ENCODE data around the gene TMEM147.
"Not testable (repeated sequence)": the region's sequence is repeated elsewhere in the genome, so short reads cannot be mapped to it uniquely, and the experiment has no call there.

The TMEM147 gene

DNA sequence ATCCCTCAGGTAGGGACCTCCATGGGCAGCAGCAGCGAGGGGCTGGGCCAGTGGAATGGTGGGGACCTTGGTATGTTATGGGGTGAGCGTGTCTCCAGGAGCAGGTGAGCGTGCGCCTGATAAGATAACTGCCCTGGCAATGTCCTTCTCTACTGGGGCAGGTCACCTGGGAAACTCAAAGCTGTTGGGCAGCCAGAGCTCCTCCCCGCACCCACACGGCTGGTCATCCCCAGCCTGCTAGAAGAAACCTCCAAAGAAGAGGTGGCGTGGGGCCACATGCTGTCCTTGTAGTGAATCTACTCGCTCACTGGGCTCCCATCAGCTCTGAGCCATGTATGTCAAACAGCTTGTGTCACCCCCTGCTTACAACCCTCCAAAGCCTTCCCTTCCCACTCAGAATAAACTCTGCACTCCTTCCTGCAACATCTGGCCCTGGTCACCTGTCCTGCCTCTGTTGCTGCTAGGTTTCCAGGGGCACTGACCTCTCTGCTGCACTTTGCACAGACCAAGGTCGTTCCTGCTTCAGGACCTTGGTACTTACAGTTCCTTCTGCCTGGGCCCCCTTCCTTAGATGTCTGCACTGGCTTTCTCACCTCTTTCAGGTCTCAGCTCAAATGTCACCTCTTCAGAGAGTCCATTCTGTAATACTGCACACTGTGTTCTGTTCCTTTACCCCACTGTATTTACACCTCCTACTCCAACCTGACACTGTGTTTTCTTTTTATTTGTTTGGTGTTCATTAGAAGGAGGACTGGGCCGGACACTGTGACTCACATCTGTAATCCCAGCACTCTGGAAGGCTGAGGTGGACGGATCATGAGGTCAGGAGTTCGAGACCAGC, 19.8 kb downstream of the TMEM147 start:
- DNase-seq = no peak

DNA sequence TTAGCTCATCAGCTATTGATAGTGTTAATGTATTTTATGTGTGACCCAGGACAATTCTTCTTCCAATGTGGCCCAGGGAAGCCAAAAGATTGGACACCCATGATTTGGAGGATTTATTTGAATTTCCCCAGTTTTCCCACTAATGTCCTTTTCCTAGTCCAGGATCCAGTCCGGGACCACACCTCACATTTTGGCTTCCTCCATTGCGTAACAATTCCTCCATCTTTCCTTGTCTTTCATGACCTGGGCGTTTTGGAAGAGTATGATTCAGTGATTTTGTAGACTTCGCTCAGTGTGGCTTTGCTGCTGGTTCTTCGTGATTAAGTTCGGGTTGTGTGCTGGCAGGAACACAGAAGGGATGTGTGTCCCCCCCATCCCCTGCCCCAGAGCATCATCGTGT, 21.3 kb downstream of the TMEM147 start:
- no peak for DNase-seq

DNA sequence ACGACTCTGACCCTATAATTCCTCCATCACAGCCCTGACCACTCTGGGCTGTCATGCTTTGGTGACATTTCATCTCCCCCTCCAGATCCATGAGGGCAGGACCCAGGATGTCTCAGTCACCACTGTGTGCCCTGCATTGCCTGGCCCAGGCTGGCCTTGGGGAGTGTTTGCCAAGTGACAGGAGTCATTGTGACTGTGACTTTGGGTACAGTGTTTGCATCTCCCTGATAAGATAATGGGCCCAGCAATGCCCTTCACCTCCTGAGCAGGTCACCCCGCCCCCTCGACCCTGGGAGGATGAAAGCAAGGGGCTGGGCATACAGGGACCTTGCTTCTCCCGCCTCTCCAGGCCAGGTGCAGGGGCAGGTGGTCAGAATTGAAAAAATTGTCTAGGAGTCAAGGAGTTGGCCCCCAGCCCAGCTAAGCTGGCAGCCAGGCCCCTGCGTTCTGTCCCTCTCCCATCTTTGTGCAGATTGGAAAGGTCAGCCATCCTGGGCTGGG, 23.9 kb downstream of the TMEM147 start:
- no peak for DNase-seq

DNA sequence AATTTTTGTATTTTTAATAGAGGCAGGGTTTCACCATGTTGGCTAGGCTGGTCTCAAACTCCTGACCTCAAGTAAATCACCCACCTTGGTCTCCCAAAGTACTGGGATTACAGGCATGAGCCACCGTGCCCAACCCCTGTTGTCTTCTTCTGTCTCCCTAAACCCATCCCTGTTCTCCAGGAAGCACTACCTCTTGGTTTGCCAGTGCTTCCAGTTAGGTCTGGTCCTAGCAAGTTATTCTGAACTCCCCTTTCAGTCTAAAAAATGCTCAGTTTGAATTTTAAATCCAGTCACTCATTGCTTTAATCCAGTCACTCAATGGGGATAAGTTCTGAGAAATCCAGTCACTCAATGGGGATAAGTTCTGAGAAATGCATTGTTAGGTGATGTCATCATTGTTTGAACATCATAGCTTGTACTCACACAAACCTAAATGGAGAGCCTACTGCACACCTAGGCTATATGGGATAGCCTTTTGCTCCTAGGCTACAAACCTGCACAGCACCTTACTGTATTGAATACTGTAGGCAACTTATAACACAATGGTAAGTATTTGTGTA, 26.1 kb downstream of the TMEM147 start:
- DNase-seq = no peak

DNA sequence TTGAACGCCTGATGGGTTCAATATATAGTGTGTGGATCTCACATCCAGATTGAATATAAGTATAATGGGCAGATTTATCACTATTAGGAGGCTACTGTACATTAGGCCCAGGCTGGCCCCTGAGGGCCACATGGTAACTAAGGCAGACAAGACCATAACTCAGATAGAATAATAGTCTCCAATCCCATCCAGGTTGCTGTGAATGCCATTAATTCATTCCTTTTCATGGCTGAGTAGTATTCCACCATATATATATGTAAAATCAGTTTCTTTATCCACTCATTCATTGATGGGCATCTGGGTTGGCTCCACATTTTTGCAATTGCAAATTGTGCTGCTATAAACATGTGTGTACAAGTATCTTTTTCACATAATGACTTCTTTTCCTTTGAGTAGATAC, 32.5 kb downstream of the TMEM147 start:
- no peak for DNase-seq

DNA sequence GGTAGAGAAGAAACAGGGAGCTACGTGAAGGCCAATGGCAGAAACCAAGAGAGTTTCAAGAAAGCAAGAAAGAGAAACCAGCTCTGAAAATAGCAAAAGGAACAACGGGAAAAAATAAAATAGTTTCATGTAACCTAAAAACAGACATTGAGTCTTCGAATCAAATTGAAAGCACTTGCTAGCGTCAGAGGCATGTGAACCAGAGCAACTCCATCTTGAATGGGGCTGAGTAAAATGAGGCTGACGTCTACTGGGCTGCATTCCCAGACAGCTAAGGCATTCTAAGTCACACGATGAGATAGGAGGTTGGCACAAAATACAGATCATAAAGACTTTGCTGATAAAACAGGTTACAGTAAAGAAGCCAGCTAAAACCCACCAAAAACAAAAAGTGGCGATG, 33.3 kb downstream of the TMEM147 start:
- no peak for DNase-seq

DNA sequence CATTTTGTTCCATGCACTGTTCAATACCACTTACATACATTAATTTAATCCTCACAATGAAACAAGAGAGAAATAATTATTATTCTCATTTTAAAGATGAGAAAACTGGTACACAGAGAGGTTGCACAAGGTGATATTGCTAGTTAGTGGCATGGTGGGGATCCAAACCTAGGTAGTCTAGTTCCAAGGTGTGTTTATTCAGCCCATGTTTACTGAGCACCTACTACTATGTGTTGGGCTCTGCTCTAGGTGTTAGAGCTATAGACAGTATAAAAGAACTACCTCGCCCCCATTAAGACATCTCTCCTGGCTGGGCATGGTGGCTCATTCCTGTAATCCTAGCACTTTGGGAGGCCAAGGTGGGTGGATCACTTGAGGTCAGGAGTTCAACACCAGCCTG, 37.3 kb downstream of the TMEM147 start:
- no peak for DNase-seq

DNA sequence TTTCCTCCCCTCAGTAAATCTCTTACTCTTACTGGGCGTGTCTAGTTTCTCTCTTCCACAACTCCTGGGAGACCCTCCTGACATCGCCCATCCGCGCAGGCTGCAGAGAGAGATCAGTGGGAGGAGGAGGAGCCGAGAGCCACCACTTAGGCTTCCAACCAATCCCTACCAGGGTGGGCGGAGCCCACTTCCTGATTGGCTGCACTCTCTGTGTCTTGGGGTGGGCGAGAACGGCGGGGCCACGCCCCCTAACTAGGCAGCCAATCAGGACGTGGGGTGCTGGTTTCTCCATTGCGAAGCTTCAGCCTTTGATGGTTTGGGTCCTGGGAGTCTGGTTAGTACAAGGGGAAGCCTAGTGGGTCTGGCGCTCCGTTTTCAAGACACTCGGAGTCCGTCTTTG, 40.4 kb downstream of the TMEM147 start, which contains the start of gene PMIS2:
Gene PMIS2 (plus strand): TSS at position 326 of the 400 bp plus-strand sequence. CDS start 87 bp downstream, outside the sequence.
- DNase-seq = peak; percentile 66

DNA sequence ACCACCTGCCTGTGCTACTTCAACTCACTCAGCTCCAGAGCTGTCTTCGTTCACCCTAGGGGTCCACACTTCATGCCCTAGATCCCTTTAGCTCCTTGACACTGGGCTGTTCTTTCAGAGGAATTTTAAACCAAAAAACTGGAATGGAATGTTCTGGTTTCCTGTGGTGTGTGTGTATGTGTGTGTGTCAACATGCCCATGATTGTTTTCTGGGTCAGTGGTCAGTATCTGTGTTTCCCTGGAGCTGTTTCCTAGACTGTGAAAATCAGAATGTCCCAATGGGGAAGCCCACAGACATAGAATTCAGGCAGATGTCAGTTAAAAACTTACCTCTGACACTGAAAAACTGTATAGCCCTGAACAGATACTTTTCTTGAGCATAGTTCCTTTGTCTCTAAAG, 41.9 kb downstream of the TMEM147 start:
- DNase-seq = no peak

DNA sequence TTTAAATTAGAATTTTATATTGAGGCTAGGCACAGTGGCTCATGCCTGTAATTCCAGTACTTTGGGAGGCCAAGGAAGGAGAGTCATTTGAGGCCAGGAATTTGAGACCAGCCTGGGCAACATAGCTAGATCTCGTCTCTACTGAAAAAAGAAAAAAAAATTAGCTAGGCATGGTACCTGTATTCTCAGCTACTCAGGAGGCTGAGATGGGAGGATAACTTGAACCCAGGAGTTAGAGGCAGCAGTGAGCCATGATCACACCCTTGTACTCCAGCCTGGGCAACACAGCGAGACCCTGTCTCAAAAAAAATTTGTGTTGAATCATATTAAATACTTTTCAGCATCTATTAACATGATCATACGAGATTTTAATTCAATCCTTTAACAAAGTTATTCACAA, 45.4 kb downstream of the TMEM147 start:
- no peak for DNase-seq

DNA sequence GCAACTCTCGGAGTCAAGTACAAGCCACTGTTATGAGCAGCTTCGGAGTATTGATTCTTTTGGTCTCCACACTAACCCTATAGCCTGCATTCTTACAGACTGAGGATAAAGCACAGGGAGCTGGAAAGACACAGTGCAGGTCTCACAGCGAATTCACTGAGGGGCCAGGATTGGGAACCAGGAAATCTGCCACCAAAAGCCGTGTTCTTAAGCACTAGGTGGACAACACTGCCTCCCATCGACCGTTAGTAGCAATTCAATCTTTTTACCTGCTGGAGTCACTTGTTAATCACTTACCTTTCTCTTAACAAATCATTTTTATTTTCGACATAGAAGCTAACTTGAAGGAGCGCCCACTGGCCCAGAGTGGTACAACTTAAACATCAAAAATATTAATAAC, 46.8 kb downstream of the TMEM147 start:
- no peak for DNase-seq

DNA sequence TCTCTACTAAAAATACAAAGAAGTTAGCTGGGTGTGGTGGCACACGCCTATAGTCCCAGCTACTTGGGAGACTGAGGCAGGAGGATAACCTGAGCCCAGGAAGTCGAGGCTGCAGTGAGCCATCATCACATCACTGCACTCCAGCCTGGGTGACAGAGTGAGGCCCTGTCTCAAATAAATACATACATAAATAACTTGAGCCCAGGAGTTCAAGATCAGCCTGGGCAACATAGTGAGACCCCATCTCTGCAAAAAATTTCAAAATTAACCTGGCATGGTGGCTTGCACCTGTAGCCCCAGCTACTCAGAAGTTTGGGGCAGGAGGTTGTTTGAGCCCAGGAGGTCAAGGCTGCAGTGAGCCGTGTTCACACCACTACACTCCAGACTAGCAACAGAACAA, 49.6 kb downstream of the TMEM147 start:
- DNase-seq = not testable (repeated sequence)

DNA sequence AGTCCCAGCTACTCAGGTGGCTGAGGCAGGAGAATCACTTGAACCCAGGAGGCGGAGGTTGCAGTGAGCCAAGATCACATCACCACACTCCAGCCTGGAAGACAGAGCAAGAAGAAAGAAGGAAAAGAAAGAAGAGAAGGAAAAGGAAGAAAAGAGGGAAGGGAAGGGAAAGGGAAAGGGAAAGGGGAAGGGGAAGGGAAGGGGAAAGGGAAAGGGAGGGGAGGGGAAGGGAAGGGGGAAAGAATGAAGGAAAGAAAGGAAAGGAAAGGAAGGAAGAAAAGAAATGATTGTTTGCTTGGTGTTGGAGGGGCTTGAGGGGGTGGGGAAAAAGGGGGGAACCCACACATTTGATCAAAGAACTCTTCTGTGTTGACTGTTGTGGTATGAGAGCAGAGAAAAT, 50.5 kb downstream of the TMEM147 start:
- DNase-seq = no peak

DNA sequence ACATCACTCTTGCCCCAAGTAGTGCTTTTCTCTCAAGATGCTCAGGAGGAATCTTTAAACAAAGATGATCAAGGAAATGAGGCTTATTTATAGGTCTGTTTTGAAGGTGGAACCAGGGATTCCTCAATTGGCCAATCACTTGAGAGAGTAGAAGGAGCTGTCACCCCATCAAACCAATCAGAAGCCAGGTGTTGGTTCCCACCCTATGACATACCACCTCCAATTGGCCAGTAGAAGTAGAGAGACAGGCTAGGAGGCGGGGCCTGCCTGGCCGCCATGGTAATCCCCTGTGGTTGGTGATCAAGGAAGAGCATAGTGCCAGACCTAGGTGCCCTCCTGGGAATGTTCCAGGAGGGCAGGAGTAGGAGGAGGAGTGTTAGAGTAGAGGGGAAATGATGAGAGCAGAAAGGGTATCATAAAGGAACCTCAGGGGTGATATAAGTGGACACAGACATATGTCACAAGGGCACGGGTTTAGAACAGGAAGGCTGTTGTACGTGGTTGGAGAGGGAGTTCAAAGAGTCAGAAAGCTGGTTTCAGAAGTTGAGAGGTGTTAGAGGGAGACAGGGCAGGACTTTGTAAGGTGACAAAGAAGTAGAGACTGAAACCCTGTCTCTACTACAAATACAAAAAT, 51.1 kb downstream of the TMEM147 start:
- DNase-seq = no peak
